ENCODE measurements around the gene FRAS1.

FRAS1 gene

DNA sequence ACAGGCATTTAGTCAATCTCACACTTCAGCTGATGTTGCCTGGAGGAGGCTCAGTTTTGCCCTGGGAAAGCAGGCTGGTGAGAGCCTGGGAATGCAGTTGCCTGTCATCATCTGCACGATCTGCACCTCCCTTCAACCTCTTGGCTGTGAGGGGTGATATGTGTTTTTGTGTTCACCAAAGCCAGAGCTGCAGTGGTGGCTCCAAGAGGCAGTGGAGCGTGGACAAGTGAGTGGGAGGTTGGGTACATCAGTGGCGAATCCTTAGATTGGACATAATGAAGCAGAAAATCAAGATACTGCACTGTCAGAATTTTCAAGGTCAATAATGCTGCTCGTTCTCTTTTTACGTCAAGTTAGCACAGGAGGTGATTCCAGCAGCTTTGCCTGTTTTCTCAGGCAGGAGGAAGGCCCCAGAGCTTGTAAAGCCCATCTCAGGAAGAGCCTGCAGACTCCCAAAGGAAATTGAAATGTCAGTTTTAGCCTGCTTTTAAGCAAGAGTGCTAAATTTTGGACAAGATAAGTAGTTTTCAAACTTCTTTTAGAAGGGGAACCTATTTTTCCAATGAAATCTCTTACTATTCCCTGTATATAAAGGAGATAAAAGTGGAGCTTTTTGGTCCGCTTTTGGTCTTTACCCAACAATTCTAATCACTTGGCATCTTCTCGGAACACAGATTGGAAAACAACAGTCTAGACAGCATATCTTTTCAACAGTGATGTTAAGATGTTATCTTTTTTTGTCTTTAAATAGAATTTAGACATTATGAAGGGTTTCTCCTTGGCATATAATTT lies 92.8 kb downstream of the FRAS1 start:
- H3K27me3 ChIP-seq = no peaks in the 10 kb centered on the region
- H3K4me3 ChIP-seq (ENCODE audit: low read depth in 1 of 2, low read length in 1 of 2) = no peak overlapping the region
- TF ChIP-seq, protein P1, sequence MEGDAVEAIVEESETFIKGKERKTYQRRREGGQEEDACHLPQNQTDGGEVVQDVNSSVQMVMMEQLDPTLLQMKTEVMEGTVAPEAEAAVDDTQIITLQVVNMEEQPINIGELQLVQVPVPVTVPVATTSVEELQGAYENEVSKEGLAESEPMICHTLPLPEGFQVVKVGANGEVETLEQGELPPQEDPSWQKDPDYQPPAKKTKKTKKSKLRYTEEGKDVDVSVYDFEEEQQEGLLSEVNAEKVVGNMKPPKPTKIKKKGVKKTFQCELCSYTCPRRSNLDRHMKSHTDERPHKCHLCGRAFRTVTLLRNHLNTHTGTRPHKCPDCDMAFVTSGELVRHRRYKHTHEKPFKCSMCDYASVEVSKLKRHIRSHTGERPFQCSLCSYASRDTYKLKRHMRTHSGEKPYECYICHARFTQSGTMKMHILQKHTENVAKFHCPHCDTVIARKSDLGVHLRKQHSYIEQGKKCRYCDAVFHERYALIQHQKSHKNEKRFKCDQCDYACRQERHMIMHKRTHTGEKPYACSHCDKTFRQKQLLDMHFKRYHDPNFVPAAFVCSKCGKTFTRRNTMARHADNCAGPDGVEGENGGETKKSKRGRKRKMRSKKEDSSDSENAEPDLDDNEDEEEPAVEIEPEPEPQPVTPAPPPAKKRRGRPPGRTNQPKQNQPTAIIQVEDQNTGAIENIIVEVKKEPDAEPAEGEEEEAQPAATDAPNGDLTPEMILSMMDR (IDR thresholded peaks at IDR 0.05) = no peak
- no peaks in the 10 kb centered on the region for H3K9me3 ChIP-seq
- H3K27ac ChIP-seq = no peak overlapping the region
- no peaks in the 10 kb centered on the region for H3K36me3 ChIP-seq
- H3K4me1 ChIP-seq (ENCODE audit: control insufficient read depth in 1 of 2, insufficient read depth in 1 of 2, low read depth in 1 of 2, low read length in 1 of 2) = no peaks in the 10 kb centered on the region

DNA sequence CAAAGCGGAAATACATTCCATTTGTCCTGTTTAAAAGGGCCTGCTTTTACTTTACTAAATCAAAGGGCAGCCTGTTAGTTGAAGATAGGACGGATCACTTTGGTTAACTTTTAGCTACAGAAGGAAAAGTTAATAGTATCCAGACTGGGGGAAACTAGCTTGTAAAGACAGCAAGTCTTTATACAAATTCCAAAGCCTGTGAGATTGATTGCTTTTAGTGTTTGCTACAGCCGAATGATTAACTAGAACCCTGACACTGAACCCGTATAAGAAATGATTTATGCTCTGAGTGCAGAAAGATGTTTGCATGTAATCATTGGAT lies 93.4 kb downstream of the FRAS1 start:
- no peak overlapping the region for H3K27ac ChIP-seq
- H3K9me3 ChIP-seq = no peaks in the 10 kb centered on the region
- TF ChIP-seq, protein P1 (IDR thresholded peaks at IDR 0.05) = no peak
- H3K27me3 ChIP-seq = no peaks in the 10 kb centered on the region
- H3K36me3 ChIP-seq = no peaks in the 10 kb centered on the region
- H3K4me1 ChIP-seq (ENCODE audit: control insufficient read depth in 1 of 2, insufficient read depth in 1 of 2, low read depth in 1 of 2, low read length in 1 of 2) = no peaks in the 10 kb centered on the region
- H3K4me3 ChIP-seq (ENCODE audit: low read depth in 1 of 2, low read length in 1 of 2) = no peak overlapping the region

DNA sequence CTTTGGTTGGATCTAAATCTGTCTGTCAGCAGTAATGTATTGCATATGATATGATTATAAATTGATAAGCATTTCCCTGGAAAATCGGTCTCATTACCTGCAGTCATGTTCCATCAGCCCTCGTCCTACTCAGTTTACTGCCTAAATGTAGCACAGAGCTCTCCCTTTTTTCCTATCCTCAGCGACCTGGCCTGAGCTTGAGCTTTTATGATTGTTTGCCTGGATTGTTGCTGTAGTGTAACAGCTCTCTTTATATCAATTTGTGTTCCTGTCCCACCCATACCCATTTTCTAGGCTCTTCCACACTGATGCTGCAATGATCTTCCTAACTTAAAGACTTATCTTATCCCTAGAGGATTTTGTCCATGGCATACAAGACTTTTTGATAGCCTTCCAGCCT lies 95.7 kb downstream of the FRAS1 start:
- Histone ChIP-seq H3K36me3 (no peaks in the 10 kb centered on the region), H3K4me1 (ENCODE audit: control insufficient read depth in 1 of 2, insufficient read depth in 1 of 2, low read depth in 1 of 2, low read length in 1 of 2) (no peaks in the 10 kb centered on the region), H3K27ac (no peak overlapping the region), H3K4me3 (ENCODE audit: low read depth in 1 of 2, low read length in 1 of 2) (no peak overlapping the region), H3K9me3 (no peaks in the 10 kb centered on the region), H3K27me3 (no peaks in the 10 kb centered on the region)
- TF ChIP-seq, protein P1 (IDR thresholded peaks at IDR 0.05) = no peak

DNA sequence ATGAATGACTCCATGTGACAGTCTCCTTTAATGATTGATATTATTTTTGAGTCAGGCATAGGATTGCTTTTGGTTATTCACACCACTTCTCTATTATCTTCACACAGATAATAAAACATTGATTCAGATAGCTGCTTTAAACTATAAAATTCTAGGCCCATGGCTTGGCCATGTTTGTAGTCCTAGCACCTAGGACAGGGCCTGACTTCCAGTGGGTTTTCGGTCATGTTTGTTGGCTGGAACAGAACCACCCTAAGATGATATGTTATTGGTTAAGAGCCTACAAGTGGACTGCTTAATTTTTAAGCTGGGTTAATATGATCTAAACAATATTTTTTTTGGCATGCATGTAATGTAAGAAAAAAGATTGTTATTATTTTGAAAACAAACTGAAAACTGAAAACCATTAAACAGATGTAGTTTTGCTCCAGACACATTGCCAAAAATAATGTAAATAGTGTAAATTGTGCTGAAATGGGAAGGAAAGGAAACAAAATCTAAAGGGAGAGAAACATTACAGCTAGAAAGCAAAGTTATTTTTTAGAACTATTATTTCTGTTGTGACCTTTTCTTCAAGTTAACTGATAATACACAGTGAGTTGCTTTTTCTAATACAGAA lies 98.0 kb downstream of the FRAS1 start:
- no peaks in the 10 kb centered on the region for H3K9me3 ChIP-seq
- no peak overlapping the region for H3K4me3 ChIP-seq (ENCODE audit: low read depth in 1 of 2, low read length in 1 of 2)
- no peaks in the 10 kb centered on the region for H3K27me3 ChIP-seq
- H3K4me1 ChIP-seq (ENCODE audit: control insufficient read depth in 1 of 2, insufficient read depth in 1 of 2, low read depth in 1 of 2, low read length in 1 of 2) = no peaks in the 10 kb centered on the region
- no peaks in the 10 kb centered on the region for H3K36me3 ChIP-seq
- no peak overlapping the region for H3K27ac ChIP-seq
- TF ChIP-seq, protein P1 (IDR thresholded peaks at IDR 0.05) = no peak

DNA sequence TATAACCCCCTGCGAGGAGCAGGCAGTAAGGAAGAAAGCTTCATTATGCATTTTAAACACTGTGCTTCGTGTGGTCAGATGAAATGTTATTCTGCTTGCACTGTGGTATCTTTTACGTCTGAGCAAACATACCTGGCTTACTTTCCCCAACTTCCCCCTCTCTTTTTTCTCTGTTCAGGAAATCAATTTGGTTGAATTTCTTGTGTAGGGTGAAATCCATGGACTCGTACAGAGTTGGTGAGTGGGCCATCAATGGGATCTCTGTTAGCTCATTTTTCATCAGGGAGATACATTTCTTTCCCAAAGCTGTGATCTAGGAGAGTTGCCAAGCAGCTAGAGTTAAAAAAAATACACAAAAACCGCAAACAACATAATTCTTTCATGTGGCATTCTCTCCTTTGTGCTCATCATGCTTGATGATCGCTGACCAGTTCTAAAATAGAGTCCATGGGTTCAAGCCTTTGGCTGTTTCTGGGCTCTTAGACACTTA lies 98.5 kb downstream of the FRAS1 start:
- Histone ChIP-seq H3K4me1 (ENCODE audit: control insufficient read depth in 1 of 2, insufficient read depth in 1 of 2, low read depth in 1 of 2, low read length in 1 of 2) (no peaks in the 10 kb centered on the region), H3K9me3 (no peaks in the 10 kb centered on the region), H3K27ac (no peak overlapping the region), H3K27me3 (no peaks in the 10 kb centered on the region), H3K4me3 (ENCODE audit: low read depth in 1 of 2, low read length in 1 of 2) (no peak overlapping the region), H3K36me3 (no peaks in the 10 kb centered on the region)
- TF ChIP-seq, protein P1 (IDR thresholded peaks at IDR 0.05) = no peak
